HG03439 (cell line): ENCODE results near the gene KHDC4.

ENCODE experiments used
- ATAC-seq: cut with Tn5 transposase; IDR thresholded peaks from one replicate; pipeline ENCODE4 v1.9.1; 2021; ENCODE audit warnings: mild to moderate bottlenecking, moderate library complexity; ENCODE audit not compliant: unreplicated experiment

Gene KHDC4

GRCh38 chr1:155970531-155971167 is 36.4 kb upstream of the KHDC4 start:
- ATAC-seq, result no peak

GRCh38 chr1:155969377-155969791 is 35.2 kb upstream of the KHDC4 start:
- no peak for ATAC-seq

GRCh38 chr1:155968670-155969069 is 34.5 kb upstream of the KHDC4 start:
- no peak for ATAC-seq

- no peak for ATAC-seq
Observed at GRCh38 chr1:155968051-155968400, 33.8 kb upstream of the KHDC4 start.

- ATAC-seq, result no peak
Observed at GRCh38 chr1:155967341-155968050, 33.3 kb upstream of the KHDC4 start.

- ATAC-seq, result no peak
Observed at GRCh38 chr1:155966750-155967149, 32.5 kb upstream of the KHDC4 start.

GRCh38 chr1:155966135-155966534 is 31.9 kb upstream of the KHDC4 start:
- no peak for ATAC-seq

- no peak for ATAC-seq
Observed at GRCh38 chr1:155964193-155964592, 30.0 kb upstream of the KHDC4 start.

- ATAC-seq, result no peak
Observed at GRCh38 chr1:155962599-155963211, 28.5 kb upstream of the KHDC4 start.

GRCh38 chr1:155961937-155962336 is 27.7 kb upstream of the KHDC4 start:
- no peak for ATAC-seq

- no peak for ATAC-seq
Observed at GRCh38 chr1:155960081-155960745, 26.0 kb upstream of the KHDC4 start.

- no peak for ATAC-seq
Observed at GRCh38 chr1:155957411-155957915, 23.2 kb upstream of the KHDC4 start.

GRCh38 chr1:155954645-155955044 is 20.4 kb upstream of the KHDC4 start:
- no peak for ATAC-seq

- no peak for ATAC-seq
Observed at GRCh38 chr1:155952505-155952890, 18.3 kb upstream of the KHDC4 start.

- no peak for ATAC-seq
Observed at GRCh38 chr1:155951753-155952504, 17.7 kb upstream of the KHDC4 start.

- no peak for ATAC-seq
Observed at GRCh38 chr1:155950829-155951228, 16.6 kb upstream of the KHDC4 start.

- no peak for ATAC-seq
Observed at GRCh38 chr1:155947741-155948140, 13.5 kb upstream of the KHDC4 start.

GRCh38 chr1:155947292-155947691 is 13.1 kb upstream of the KHDC4 start:
- no peak for ATAC-seq

- no peak for ATAC-seq
Observed at GRCh38 chr1:155946633-155947219, 12.5 kb upstream of the KHDC4 start.

GRCh38 chr1:155944444-155944799 is 10.2 kb upstream of the KHDC4 start:
- no peak for ATAC-seq
